ENCODE measurements around the gene FUT7. TPM values are rescaled to one million over a fixed set of nuclear protein-coding genes. Genes with fewer than 3 reads are reported as not detected.

Gene FUT7
- polyA plus RNA-seq, 3 donors: 6.1 to 13.4 (median 10.5) TPM

DNA sequence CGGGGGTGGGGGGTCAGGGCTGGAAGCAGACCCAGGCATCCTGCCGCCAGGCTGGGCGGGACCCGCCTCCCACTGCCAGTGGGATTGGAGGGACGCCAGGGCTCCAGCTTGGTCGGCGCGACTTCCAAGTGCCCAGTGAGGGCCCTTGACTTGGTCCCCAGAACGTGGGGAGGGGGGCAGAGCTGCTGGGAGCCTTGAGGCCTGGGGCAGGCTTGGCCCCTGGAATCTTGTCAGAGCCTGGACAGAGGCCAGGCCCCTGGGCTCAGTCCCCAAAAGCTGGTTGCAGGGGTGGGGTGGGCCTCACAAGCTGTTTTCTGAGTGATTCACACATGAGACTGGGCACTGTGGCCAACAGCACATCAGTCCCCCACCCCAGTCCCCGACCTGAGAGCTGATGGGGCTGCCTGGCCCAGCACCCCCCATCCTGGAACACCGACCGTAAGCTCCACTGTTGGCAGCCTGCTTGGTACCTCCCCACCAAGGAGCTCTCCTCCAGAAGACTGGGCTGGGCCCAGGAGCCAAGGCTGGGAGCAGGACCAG lies 36.0 kb downstream of the FUT7 start:
- H2AFZ ChIP-seq (ENCODE audit: insufficient read depth, low read depth, low read length, poor library complexity, severe bottlenecking): no peak overlapping the region
- peak overlapping the region; percentile 32 for H3K9ac ChIP-seq (ENCODE audit: insufficient read depth, low read length, poor library complexity, severe bottlenecking)
- H3K27ac ChIP-seq (ENCODE audit: low read depth in 1 of 2, low read length in 2 of 2): no peak overlapping the region
- Mint-ChIP-seq H3K36me3 (peaks cover 10 to 12% of the 10 kb centered on the region in 2 donors), H3K27me3 (ENCODE audit: low read depth in 3 of 3) (peaks cover 23 to 52% (median 39%) of the 10 kb centered on the region in 3 donors), H3K9me3 (peaks cover 0 to 15% (median 0%) of the 10 kb centered on the region in 7 donors), H3K4me3 (peak overlapping the region in 1 of 2 donors; percentile 83), H3K4me1 (peaks cover 71% of the 10 kb centered on the region), H3K27ac (peak overlapping the region in 2 of 7 donors; percentile 20 to 31)
- peaks cover 0 to 41% of the 10 kb centered on the region in 2 donors for H3K27me3 ChIP-seq (ENCODE audit: control insufficient read depth in 2 of 2, insufficient read depth in 2 of 2, low read length in 2 of 2)
- intact Hi-C loops (cut with micrococcal nuclease): loop anchor here in 1 of 2 donors (5.0 kb wide), 1 partner anchor 36 kb away; the partner anchor contains the start of gene FUT7
- peaks cover 20% of the 10 kb centered on the region for H3K79me2 ChIP-seq (ENCODE audit: insufficient read depth, low read length)
- WGBS (ENCODE audit: insufficient coverage): 38% methylated on average over 6 of the region's 12 CpGs
- no peak for DNase-seq
- H3K4me3 ChIP-seq (replicated peaks in 1 of 3; ENCODE audit: low read depth in 2 of 3, low read length in 3 of 3): peak overlapping the region in 1 of 3 experiments; percentile 49
- H3K9me3 ChIP-seq (replicated peaks in 1 of 2; ENCODE audit: control insufficient read depth in 1 of 2, insufficient read depth in 1 of 2, low read length in 2 of 2): no peaks in the 10 kb centered on the region
- H3K36me3 ChIP-seq (replicated peaks in 1 of 2; ENCODE audit: control insufficient read depth in 1 of 2, insufficient read depth in 2 of 2, low read length in 2 of 2): peaks cover 6 to 9% of the 10 kb centered on the region in 2 donors
- no peak for TF ChIP-seq CTCF (IDR thresholded peaks at IDR 0.05)
- peak overlapping the region; percentile 62 for H3K4me2 ChIP-seq (replicated peaks; ENCODE audit: extremely low read depth, low read length, poor library complexity, severe bottlenecking)
- H4K20me1 ChIP-seq (ENCODE audit: insufficient read depth, low read length): peaks cover 30% of the 10 kb centered on the region
- H3K4me1 ChIP-seq (ENCODE audit: control insufficient read depth in 1 of 2, insufficient read depth in 2 of 2, low read length in 2 of 2): peaks cover 76 to 93% of the 10 kb centered on the region in 2 donors

DNA sequence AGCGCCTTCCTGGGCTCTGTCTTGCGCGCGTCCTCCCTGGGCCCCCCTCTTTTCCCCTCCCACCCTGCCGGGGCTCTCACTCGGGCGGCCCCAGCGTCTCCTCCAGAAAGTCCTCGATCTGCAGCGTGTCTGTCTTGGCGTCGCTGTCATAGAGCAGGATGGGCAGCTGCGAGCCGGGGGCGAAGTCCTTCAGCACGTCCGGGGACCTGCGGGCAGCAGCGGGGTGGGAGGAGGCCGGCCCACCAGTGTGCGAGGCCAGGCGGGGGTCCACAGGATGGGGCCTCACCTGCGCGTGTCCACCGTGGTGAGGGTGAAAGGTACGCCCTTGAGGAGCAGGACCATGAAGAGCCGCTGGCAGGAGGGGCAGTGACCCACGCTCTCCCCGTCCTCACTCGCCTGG lies 36.5 kb downstream of the FUT7 start:
- H3K36me3 ChIP-seq (replicated peaks in 1 of 2; ENCODE audit: control insufficient read depth in 1 of 2, insufficient read depth in 2 of 2, low read length in 2 of 2): peaks cover 6 to 9% of the 10 kb centered on the region in 2 donors
- no peak overlapping the region for H3K27ac Mint-ChIP-seq
- H3K4me3 ChIP-seq (replicated peaks in 1 of 3; ENCODE audit: low read depth in 2 of 3, low read length in 3 of 3): no peak overlapping the region
- no peak overlapping the region for H3K9ac ChIP-seq (ENCODE audit: insufficient read depth, low read length, poor library complexity, severe bottlenecking)
- H3K9me3 Mint-ChIP-seq: peaks cover 0 to 17% (median under 1%) of the 10 kb centered on the region in 7 donors
- peaks cover 10% of the 10 kb centered on the region in 2 donors for H3K36me3 Mint-ChIP-seq
- no peak for TF ChIP-seq CTCF (IDR thresholded peaks at IDR 0.05)
- no peak overlapping the region for H3K4me2 ChIP-seq (replicated peaks; ENCODE audit: extremely low read depth, low read length, poor library complexity, severe bottlenecking)
- peaks cover 30% of the 10 kb centered on the region for H4K20me1 ChIP-seq (ENCODE audit: insufficient read depth, low read length)
- H3K27ac ChIP-seq (ENCODE audit: low read depth in 1 of 2, low read length in 2 of 2): no peak overlapping the region
- peaks cover 71 to 88% of the 10 kb centered on the region in 2 donors for H3K4me1 ChIP-seq (ENCODE audit: control insufficient read depth in 1 of 2, insufficient read depth in 2 of 2, low read length in 2 of 2)
- intact Hi-C loops (cut with micrococcal nuclease): loop anchor here in 1 of 2 donors (5.0 kb wide), 1 partner anchor 37 kb away; the partner anchor contains the start of gene FUT7
- no peak overlapping the region for H2AFZ ChIP-seq (ENCODE audit: insufficient read depth, low read depth, low read length, poor library complexity, severe bottlenecking)
- H3K27me3 Mint-ChIP-seq (ENCODE audit: low read depth in 3 of 3): peaks cover 24 to 52% (median 40%) of the 10 kb centered on the region in 3 donors
- H3K9me3 ChIP-seq (replicated peaks in 1 of 2; ENCODE audit: control insufficient read depth in 1 of 2, insufficient read depth in 1 of 2, low read length in 2 of 2): no peaks in the 10 kb centered on the region
- DNase-seq: no peak
- H3K27me3 ChIP-seq (ENCODE audit: control insufficient read depth in 2 of 2, insufficient read depth in 2 of 2, low read length in 2 of 2): peaks cover 0 to 41% of the 10 kb centered on the region in 2 donors
- peaks cover 20% of the 10 kb centered on the region for H3K79me2 ChIP-seq (ENCODE audit: insufficient read depth, low read length)
- no peak overlapping the region for H3K4me3 Mint-ChIP-seq
- H3K4me1 Mint-ChIP-seq: peaks cover 70% of the 10 kb centered on the region
- 58% methylated on average over 26 of the region's 30 CpGs for WGBS (ENCODE audit: insufficient coverage)

All from CD14-positive monocyte (primary cell).